GM12891 (cell line): ENCODE measurements around the gene TGFBI.

Source experiments
- DNase-seq: peaks from one replicate; pipeline ENCODE4 v3.0.0; 2011; ENCODE audit warnings: low spot score; ENCODE audit not compliant: insufficient read length
- FAIRE-seq: peaks from 2 replicates; lab custom pipeline; 2011; peaks lifted over from hg19 to GRCh38; lab: Jason Lieb, UNC
- PAX5 ChIP-seq: IDR thresholded peaks from 2 replicates; pipeline ENCODE4 v1.6.1; 2011; ENCODE audit warnings: low read length, moderate library complexity, mild to moderate bottlenecking; ENCODE audit not compliant: insufficient read depth, severe bottlenecking
- POLR2A ChIP-seq: IDR thresholded peaks from 2 replicates; pipeline ENCODE4 v1.6.1; 2011; ENCODE audit warnings: low read depth, low read length, control low read depth
- POLR2AphosphoS5 ChIP-seq: IDR thresholded peaks from 2 replicates; pipeline ENCODE4 v1.6.1; 2011; ENCODE audit warnings: low read depth, low read length, control low read depth
- POU2F2 ChIP-seq: IDR thresholded peaks from 2 replicates; pipeline ENCODE4 v1.6.1; 2011; ENCODE audit warnings: low read depth, mild to moderate bottlenecking, control low read depth, low read length, moderate library complexity
- SPI1 ChIP-seq: IDR thresholded peaks from 2 replicates; pipeline ENCODE4 v1.6.1; 2011; ENCODE audit warnings: low read depth, low read length, control low read depth
- TAF1 ChIP-seq: IDR thresholded peaks from 2 replicates; pipeline ENCODE4 v1.6.1; 2011; ENCODE audit warnings: low read depth, low read length, control low read depth

Gene TGFBI

DNA sequence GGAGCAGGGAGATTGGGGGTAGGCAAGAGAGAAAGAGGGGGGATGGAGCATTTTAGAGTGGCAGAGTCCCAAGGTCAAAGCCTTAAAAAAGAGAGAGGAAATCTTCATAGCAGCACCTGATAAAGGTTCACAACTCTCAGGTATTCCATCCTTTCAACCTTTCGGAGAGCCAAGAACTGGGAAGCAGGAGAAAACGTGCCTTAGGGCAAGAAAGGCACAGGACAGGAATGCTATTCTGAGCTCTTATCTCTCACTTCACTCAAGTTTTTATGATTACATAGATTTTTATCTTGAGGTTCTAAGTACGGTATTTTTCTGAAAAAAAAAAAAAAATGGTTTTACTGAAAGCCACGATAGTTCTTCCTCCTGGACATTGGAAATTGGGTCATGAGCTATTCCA, 69.4 kb downstream of the TGFBI start:
- FAIRE-seq = no peak
- DNase-seq = no peak
- TF ChIP-seq PAX5 (no peak), POLR2AphosphoS5 (no peak), POU2F2 (no peak)

DNA sequence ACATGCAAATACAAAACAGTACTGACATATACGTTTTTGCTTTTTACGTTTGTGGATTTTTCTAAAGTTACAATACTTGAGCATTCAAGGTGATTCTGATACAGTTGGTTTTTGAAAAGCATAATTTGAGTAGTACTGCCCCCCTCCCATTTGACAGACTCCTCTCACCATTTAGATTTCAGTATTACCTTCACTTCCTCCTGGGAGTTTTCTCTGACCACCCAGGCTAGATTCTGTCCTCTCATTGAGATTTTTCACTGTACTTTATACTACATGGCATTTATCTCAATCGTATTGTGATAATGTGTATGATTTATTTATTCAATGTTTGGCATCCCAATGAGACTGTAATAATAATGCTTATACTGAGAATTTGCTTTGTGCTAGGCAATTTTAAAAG, 71.1 kb downstream of the TGFBI start:
- TF ChIP-seq POLR2AphosphoS5 (no peak), PAX5 (no peak), SPI1 (peak; percentile 65)
- DNase-seq (no peak), FAIRE-seq (peak; percentile 28)

DNA sequence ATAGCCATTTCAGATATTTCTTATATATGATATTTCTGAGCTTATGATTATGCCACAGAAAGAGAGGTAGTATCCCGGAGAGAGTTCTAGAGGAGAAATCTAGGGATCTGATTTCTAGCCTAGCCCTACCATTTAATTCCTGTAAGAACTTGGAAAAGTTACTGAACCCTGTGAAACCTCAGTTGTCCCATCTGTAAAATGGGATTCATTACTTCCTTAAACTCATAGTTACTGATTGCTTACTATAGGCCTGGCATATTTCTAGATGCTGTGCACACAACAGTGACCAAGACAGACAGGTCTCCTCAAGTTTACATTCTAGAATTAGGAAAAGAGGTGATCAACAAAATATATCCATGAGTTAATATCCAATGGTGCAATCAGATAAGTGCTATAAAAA, 73.1 kb downstream of the TGFBI start:
- no peak for FAIRE-seq
- no peak for DNase-seq
- TF ChIP-seq POLR2AphosphoS5 = no peak

DNA sequence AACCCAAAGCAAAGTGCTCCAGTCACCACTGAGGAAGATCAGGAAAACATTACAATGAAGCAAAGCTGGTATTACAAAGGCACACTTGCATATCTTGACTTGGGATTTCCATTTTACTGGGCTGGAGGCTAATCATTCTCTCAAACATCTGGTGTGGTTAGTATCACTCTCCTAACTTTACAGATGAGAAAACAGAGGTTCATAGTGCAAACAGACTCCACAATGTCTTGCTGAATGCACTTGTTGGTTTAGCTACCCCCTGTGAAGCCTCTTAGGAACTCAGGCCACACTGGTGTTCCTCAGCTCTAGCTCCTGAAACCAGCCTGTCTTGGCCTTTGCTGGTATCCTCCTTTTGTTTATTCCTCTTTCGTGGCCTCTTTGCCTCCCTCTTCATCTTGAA, 74.3 kb downstream of the TGFBI start:
- FAIRE-seq (no peak), DNase-seq (no peak)

DNA sequence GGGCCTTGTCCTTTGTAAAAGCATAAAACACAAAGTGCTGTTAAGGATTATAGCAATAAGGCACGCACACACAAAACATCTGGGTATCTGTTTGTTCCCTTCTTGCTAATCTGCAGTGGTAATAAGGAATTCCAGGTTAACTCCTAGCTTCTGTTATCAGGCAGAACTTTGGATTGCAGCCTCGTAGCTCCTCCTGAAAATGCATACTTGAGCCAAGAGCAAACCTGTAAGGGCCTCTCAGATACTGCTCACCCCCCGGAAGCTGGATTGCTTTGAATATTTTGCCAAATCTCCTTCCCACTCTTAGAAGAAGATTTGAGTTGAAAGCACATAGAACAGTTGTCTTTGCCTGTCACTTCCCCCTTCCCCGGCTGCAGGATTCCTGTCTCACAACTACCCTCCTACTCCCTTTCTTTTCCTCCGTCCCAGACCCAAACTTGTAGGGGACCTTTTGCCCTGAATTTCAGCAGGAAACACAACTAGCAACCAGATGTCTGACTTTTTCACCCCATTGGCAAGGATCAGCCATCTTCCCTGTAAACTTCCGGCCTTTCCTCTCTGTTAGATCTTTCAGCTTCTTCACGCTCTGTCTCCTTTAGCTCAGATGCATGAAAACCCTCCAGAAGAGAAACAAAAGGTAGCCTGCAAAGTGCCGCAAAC, 75.6 kb downstream of the TGFBI start:
- no peak for TF ChIP-seq POLR2AphosphoS5
- no peak for TF ChIP-seq TAF1
- no peak for TF ChIP-seq SPI1
- TF ChIP-seq PAX5 = no peak
- no peak for TF ChIP-seq POLR2A
- no peak for TF ChIP-seq POU2F2
- FAIRE-seq (no peak), DNase-seq (no peak)

More for the DNA sequence above, 74.3 kb downstream of the TGFBI start:
- TF ChIP-seq POLR2AphosphoS5 = no peak
- no peak for TF ChIP-seq PAX5
- no peak for TF ChIP-seq POU2F2
- TF ChIP-seq SPI1 = no peak
- no peak for TF ChIP-seq TAF1
- no peak for TF ChIP-seq POLR2A

DNA sequence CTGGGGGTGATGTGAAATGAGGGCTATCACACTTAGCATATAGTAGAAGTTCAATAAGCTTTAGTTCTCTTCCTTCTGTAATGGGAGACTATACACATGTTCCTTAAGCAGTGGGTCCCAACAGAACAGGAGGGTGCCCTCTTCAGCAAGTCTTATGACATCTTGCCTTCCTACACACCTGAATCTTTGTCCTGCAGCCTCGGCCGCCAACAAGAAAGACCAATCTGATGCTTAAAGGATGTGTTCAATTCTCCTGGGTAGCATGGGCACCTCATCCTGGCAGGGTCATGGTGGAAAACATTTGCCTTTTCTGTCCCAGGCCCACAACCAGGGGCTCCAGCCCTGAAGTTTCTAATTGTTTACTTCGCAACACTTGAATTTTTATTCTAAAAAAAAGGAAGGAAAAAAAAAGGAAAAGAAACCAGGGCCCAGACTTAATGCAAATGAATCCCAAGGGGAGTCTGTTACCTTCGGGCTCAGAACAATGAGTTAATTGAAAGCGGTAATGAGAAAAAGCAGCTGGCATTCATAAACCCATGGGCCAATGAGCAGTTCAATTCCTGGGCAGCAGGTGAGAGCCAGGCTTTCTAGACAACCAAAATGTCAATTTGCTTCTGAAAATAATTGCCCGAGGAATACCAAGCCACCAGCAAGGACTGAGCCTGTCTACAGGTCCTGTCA, 77.7 kb downstream of the TGFBI start:
- DNase-seq = no peak
- TF ChIP-seq SPI1 (no peak), TAF1 (no peak), POLR2AphosphoS5 (no peak), POU2F2 (no peak), POLR2A (no peak), PAX5 (no peak)
- no peak for FAIRE-seq

DNA sequence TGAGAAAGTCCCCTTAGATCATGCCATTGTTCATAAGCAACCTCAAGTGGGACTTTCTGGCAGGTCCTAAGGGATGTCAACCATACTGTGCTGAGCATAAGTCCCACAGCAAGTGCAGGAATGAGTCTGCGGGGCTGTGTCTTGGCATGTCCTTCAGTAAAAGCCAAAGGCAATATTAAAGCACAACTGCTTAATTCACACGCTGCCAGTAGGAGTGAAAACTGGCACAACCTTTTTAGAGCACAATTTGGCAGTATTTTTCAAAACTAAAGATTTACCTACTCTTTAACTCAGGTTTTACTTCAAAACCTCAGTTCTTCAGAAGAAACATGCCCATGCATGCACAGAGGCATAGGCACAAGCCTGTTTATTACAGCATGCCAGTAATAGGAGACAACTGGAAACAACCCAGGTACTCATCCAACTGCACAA, 79.4 kb downstream of the TGFBI start:
- FAIRE-seq (no peak), DNase-seq (no peak)
- TF ChIP-seq POLR2A = no peak
- no peak for TF ChIP-seq PAX5
- no peak for TF ChIP-seq TAF1
- no peak for TF ChIP-seq POU2F2
- no peak for TF ChIP-seq POLR2AphosphoS5
- no peak for TF ChIP-seq SPI1

DNA sequence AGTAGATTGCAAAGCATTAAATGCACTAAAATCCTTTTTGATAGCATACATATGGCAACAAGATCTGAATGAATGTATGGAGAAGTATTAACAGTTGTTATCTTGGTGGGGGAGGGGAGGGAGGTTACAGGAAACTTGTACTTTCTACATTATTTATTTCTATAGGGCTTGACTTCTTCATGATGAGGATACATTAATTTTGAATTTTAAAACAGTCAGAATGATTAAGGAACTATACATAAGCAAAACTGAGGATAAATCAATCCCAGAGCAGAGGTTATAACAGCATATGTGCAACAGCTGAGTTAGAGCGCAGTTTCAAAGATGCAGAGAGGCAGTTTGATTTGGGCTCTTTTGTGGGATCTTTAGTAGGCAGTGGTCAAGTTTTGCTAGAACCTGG, 80.0 kb downstream of the TGFBI start:
- no peak for DNase-seq
- TF ChIP-seq TAF1 (no peak), POU2F2 (no peak)
- FAIRE-seq = no peak

DNA sequence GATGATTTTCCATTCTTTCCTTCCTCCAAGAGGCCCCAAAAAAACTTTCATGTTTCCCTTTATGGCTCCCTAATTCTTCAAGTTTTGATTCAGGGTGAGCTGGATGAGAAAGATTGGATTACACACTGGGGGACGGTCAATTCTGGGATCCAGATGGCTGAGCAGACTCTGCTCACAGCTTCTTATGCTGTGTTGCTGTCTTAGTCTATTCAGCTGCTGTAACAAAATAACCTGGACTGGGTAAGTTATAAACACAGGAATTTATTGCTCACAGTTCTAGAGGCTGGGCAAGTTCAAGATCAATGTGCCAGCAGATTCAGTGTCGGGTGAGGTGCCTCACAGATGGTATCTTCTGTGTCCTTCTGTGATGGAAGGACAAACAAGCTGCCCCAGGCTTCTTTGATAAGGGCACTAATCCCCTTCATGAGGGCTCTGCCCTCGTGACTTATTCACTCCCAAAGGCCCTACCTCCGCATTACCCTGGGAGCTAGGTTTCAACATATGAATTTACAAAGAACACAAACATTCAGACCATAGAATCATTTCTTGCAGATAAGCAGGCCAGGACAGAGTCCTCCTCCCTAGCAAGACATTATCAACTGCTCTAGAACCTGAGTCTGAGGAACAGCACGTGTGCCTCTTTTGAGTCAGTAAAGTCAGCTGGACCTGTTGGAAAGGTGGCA, 80.8 kb downstream of the TGFBI start:
- FAIRE-seq (no peak), DNase-seq (no peak)
- TF ChIP-seq POU2F2 (no peak), PAX5 (no peak), POLR2A (no peak), POLR2AphosphoS5 (no peak)
